DOHH2 (cell line): ENCODE results near the gene NRCAM.
"Not testable (repeated sequence)": the region's sequence is repeated elsewhere in the genome, so short reads cannot be mapped to it uniquely, and the experiment has no call there.

Experiments
- H3F3A ChIP-seq: fragments of 200-600 bp; sonication (generic), shearing (Covaris generic); 2 replicates; pipeline ENCODE4 v1.6.0; 2016; ENCODE audit warnings: antibody characterized with exemption, mild to moderate bottlenecking; ENCODE audit not compliant: control insufficient read depth, insufficient read depth
- H3K27ac ChIP-seq: fragments of 200-600 bp; sonication (generic); 2 replicates; pipeline ENCODE4 v1.5.1; 2014; ENCODE audit warnings: low read depth, mild to moderate bottlenecking, low read length, moderate library complexity
- H3K27me3 ChIP-seq: fragments of 200-600 bp; sonication (generic); 2 replicates; pipeline ENCODE4 v1.6.1; 2014; ENCODE audit warnings: mild to moderate bottlenecking, low read length, mixed read lengths; ENCODE audit not compliant: control insufficient read depth
- H3K36me3 ChIP-seq: fragments of 200-600 bp; sonication (generic); 2 replicates; pipeline ENCODE4 v1.6.1; 2014; ENCODE audit warnings: mild to moderate bottlenecking, low read length, moderate library complexity, mixed read lengths; ENCODE audit not compliant: control insufficient read depth
- H3K4me1 ChIP-seq: fragments of 200-600 bp; sonication (generic); 2 replicates; pipeline ENCODE4 v1.6.1; 2014; ENCODE audit warnings: mild to moderate bottlenecking, low read length, mixed read lengths; ENCODE audit not compliant: control insufficient read depth
- H3K4me2 ChIP-seq: fragments of 200-600 bp; sonication (generic); 2 replicates; pipeline ENCODE4 v1.6.0; 2014; ENCODE audit warnings: mild to moderate bottlenecking, low read length, moderate library complexity
- H3K4me3 ChIP-seq: fragments of 200-600 bp; sonication (generic); 2 replicates; pipeline ENCODE4 v1.5.1; 2014; ENCODE audit warnings: mild to moderate bottlenecking, low read length, mixed read lengths
- H3K79me2 ChIP-seq: fragments of 200-600 bp; sonication (generic); 2 replicates; pipeline ENCODE4 v1.6.1; 2014; ENCODE audit warnings: mild to moderate bottlenecking, low read length, mixed read lengths; ENCODE audit not compliant: control insufficient read depth
- H3K9me2 ChIP-seq: fragments of 200-600 bp; sonication (generic); replicated peaks from 2 replicates; pipeline ENCODE4 v1.6.1; 2014; ENCODE audit warnings: mild to moderate bottlenecking, low read length, mixed read lengths; ENCODE audit not compliant: control insufficient read depth
- H3K9me3 ChIP-seq: fragments of 200-600 bp; sonication (generic); 2 replicates; pipeline ENCODE4 v1.6.1; 2014; ENCODE audit warnings: antibody characterized with exemption, low read length, mixed read lengths; ENCODE audit not compliant: control insufficient read depth, insufficient read depth
- H4K20me1 ChIP-seq: fragments of 200-600 bp; sonication (generic); 2 replicates; pipeline ENCODE4 v1.6.0; 2014; ENCODE audit warnings: low read depth, mild to moderate bottlenecking, antibody characterized with exemption, low read length, moderate library complexity; ENCODE audit not compliant: control insufficient read depth, insufficient read depth
- CTCF ChIP-seq: fragments of 200-600 bp; sonication (generic); IDR thresholded peaks from one replicate; pipeline ENCODE4 v1.5.1; 2014; ENCODE audit warnings: antibody characterized with exemption, mild to moderate bottlenecking, low read depth, low read length; ENCODE audit not compliant: poor library complexity, severe bottlenecking
- EZH2phosphoT487 ChIP-seq: fragments of 200-600 bp; sonication (generic); IDR thresholded peaks from 2 replicates; pipeline ENCODE4 v1.6.1; 2017; ENCODE audit warnings: borderline replicate concordance, mild to moderate bottlenecking, antibody characterized with exemption, low read length, moderate library complexity, mixed read lengths

NRCAM gene

GRCh38 chr7:108402865-108403264 lies 53.4 kb downstream of the NRCAM start:
- no peaks in the 10 kb centered on the region for H3K4me1 ChIP-seq
- H3K36me3 ChIP-seq: no peaks in the 10 kb centered on the region
- H3K4me2 ChIP-seq: no peak overlapping the region
- no peaks in the 10 kb centered on the region for H4K20me1 ChIP-seq
- no peaks in the 10 kb centered on the region for H3K9me2 ChIP-seq
- TF ChIP-seq EZH2phosphoT487 (no peak), CTCF (no peak)
- H3K27ac ChIP-seq: no peak overlapping the region
- no peak overlapping the region for H3K4me3 ChIP-seq
- peaks cover 11% of the 10 kb centered on the region for H3K27me3 ChIP-seq
- no peaks in the 10 kb centered on the region for H3K9me3 ChIP-seq
- H3F3A ChIP-seq: no peaks in the 10 kb centered on the region
- H3K79me2 ChIP-seq: no peaks in the 10 kb centered on the region

GRCh38 chr7:108396080-108396479 lies 60.2 kb downstream of the NRCAM start:
- Histone ChIP-seq H3K27ac (no peak overlapping the region), H3K36me3 (no peaks in the 10 kb centered on the region)
- no peak for TF ChIP-seq CTCF

GRCh38 chr7:108395426-108395825 lies 60.8 kb downstream of the NRCAM start:
- Histone ChIP-seq H3K27ac (no peak overlapping the region), H3K79me2 (no peaks in the 10 kb centered on the region), H3K36me3 (no peaks in the 10 kb centered on the region), H3K4me2 (no peak overlapping the region), H3F3A (no peaks in the 10 kb centered on the region), H3K4me1 (no peaks in the 10 kb centered on the region), H4K20me1 (no peaks in the 10 kb centered on the region), H3K27me3 (peaks cover 6% of the 10 kb centered on the region; the same call in 1 of the 2 replicates), H3K9me3 (no peaks in the 10 kb centered on the region), H3K4me3 (no peak overlapping the region), H3K9me2 (no peaks in the 10 kb centered on the region)
- TF ChIP-seq CTCF: no peak
- no peak for TF ChIP-seq EZH2phosphoT487

More at GRCh38 chr7:108396080-108396479, 60.2 kb downstream of the NRCAM start:
- Histone ChIP-seq H3K79me2 (no peaks in the 10 kb centered on the region), H3K9me2 (no peaks in the 10 kb centered on the region), H3K4me1 (no peaks in the 10 kb centered on the region), H3K9me3 (no peaks in the 10 kb centered on the region), H3K4me2 (no peak overlapping the region), H3F3A (no peaks in the 10 kb centered on the region), H4K20me1 (no peaks in the 10 kb centered on the region), H3K27me3 (peaks cover 6% of the 10 kb centered on the region; the same call in 1 of the 2 replicates), H3K4me3 (no peak overlapping the region)

- not testable (repeated sequence) for H3K9me3 ChIP-seq, H3K9me2 ChIP-seq, H3K27ac ChIP-seq, H3K79me2 ChIP-seq, H3K4me2 ChIP-seq, H3K4me3 ChIP-seq, H3K27me3 ChIP-seq, H3K4me1 ChIP-seq, H3K36me3 ChIP-seq, H4K20me1 ChIP-seq, H3F3A ChIP-seq
Measured at GRCh38 chr7:108393097-108393496, 63.1 kb downstream of the NRCAM start.

- H3K9me3 ChIP-seq, H3K79me2 ChIP-seq, H3K4me3 ChIP-seq, H4K20me1 ChIP-seq, H3K9me2 ChIP-seq, H3K4me2 ChIP-seq, H3K4me1 ChIP-seq, H3K36me3 ChIP-seq, H3F3A ChIP-seq, H3K27me3 ChIP-seq, H3K27ac ChIP-seq: not testable (repeated sequence)
Measured at GRCh38 chr7:108387686-108388085, 68.5 kb downstream of the NRCAM start.
